Epithelial cell of esophagus (primary cell): ENCODE data around the gene SPIB.
A peak's percentile ranks its signal among the peaks of the same experiment; 100 is the strongest.

Experiments
- DNase-seq: peaks from one replicate; pipeline ENCODE4 v3.0.0; 2010; ENCODE audit warnings: low read depth
- H3K4me3 ChIP-seq: 2 replicates; pipeline ENCODE4 v1.5.1; 2011; ENCODE audit warnings: mild to moderate bottlenecking, low read length, control low read depth
- TF ChIP-seq, protein P1 (sequence below): IDR thresholded peaks from 2 replicates; pipeline ENCODE4 v1.5.1; 2011; ENCODE audit warnings: low read depth, mild to moderate bottlenecking, low read length, control low read depth, inconsistent platforms; ENCODE audit not compliant: insufficient read depth; ENCODE audit errors: missing control alignments

SPIB gene

GRCh38 chr19:50378863-50379236 is 39.9 kb upstream of the SPIB start:
- no peak overlapping the region for H3K4me3 ChIP-seq
- DNase-seq = no peak
- TF ChIP-seq, protein P1, sequence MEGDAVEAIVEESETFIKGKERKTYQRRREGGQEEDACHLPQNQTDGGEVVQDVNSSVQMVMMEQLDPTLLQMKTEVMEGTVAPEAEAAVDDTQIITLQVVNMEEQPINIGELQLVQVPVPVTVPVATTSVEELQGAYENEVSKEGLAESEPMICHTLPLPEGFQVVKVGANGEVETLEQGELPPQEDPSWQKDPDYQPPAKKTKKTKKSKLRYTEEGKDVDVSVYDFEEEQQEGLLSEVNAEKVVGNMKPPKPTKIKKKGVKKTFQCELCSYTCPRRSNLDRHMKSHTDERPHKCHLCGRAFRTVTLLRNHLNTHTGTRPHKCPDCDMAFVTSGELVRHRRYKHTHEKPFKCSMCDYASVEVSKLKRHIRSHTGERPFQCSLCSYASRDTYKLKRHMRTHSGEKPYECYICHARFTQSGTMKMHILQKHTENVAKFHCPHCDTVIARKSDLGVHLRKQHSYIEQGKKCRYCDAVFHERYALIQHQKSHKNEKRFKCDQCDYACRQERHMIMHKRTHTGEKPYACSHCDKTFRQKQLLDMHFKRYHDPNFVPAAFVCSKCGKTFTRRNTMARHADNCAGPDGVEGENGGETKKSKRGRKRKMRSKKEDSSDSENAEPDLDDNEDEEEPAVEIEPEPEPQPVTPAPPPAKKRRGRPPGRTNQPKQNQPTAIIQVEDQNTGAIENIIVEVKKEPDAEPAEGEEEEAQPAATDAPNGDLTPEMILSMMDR = no peak

- no peak overlapping the region for H3K4me3 ChIP-seq
- no peak for DNase-seq
- TF ChIP-seq, protein P1 = no peak
Observed at GRCh38 chr19:50379602-50380001, 39.1 kb upstream of the SPIB start.

- DNase-seq = no peak
- H3K4me3 ChIP-seq = no peak overlapping the region
- TF ChIP-seq, protein P1 = no peak
Observed at GRCh38 chr19:50380137-50380536, 38.6 kb upstream of the SPIB start.

- H3K4me3 ChIP-seq = no peak overlapping the region
- no peak for DNase-seq
- TF ChIP-seq, protein P1 = no peak
Observed at GRCh38 chr19:50380751-50381151, 38.0 kb upstream of the SPIB start.

DNA sequence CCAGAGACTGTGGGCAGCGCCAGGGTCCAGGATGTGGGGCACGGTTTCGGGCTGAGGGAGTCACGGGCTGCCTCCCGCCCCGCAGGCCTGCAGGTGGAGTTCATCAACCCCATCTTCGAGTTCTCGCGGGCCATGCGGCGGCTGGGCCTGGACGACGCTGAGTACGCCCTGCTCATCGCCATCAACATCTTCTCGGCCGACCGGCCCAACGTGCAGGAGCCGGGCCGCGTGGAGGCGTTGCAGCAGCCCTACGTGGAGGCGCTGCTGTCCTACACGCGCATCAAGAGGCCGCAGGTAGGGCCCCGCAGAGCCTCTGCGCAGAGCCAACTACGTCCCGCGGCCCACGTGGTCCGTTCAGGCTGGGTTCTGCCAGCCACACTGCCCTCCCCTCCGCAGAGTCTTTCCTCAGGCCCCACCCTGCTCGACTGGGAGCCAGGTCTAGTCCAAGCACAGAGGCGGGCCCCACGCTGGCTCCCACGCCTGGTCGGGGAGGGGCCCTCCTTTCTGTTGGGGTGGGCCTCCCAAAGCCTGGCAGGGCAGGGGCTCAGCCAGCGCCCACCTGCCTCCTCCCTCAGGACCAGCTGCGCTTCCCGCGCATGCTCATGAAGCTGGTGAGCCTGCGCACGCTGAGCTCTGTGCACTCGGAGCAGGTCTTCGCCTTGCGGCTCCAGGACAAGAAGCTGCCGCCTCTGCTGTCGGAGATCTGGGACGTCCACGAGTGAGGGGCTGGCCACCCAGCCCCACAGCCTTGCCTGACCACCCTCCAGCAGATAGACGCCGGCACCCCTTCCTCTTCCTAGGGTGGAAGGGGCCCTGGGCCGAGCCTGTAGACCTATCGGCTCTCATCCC is 36.6 kb upstream of the SPIB start:
- no peak overlapping the region for H3K4me3 ChIP-seq
- TF ChIP-seq, protein P1 = no peak
- no peak for DNase-seq

GRCh38 chr19:50383001-50383851 is 35.5 kb upstream of the SPIB start:
- TF ChIP-seq, protein P1 = no peak
- H3K4me3 ChIP-seq = peak overlapping the region; percentile 75
- DNase-seq = no peak
